Activated naive CD4-positive, alpha-beta T cell treated with anti-CD3 and anti-CD28 coated beads, Interleukin-2, amount 50 U/mL, for 16 hours (primary cell): ENCODE measurements around the gene CBLC.

Experiments used
- DNase-seq: peaks from one replicate; pipeline ENCODE4 v3.0.0-alpha.2; 2020

Gene CBLC

GRCh38 chr19:44746946-44747738, 30.5 kb upstream of the CBLC start:
- peak; percentile 91 for DNase-seq

GRCh38 chr19:44747739-44748425, 29.8 kb upstream of the CBLC start:
- DNase-seq = peak; percentile 40

GRCh38 chr19:44748426-44749254, 29.1 kb upstream of the CBLC start, which contains the start of gene BCL3:
Gene BCL3 (plus strand): TSS chr19:44748708. CDS start chr19:44748791, 83 bp downstream.
- DNase-seq = peak; percentile 48

- DNase-seq = no peak
Measured at GRCh38 chr19:44749292-44749691, 28.4 kb upstream of the CBLC start.

- no peak for DNase-seq
Measured at GRCh38 chr19:44749994-44750393, 27.7 kb upstream of the CBLC start.

GRCh38 chr19:44752123-44752815, 25.4 kb upstream of the CBLC start:
- DNase-seq = no peak

- peak; percentile 91 for DNase-seq
Measured at GRCh38 chr19:44752816-44753625, 24.7 kb upstream of the CBLC start.

- DNase-seq = no peak
Measured at GRCh38 chr19:44753626-44753931, 24.1 kb upstream of the CBLC start.

- DNase-seq = peak; percentile 56
Measured at GRCh38 chr19:44753932-44754749, 23.5 kb upstream of the CBLC start.

GRCh38 chr19:44754750-44755080, 23.0 kb upstream of the CBLC start:
- DNase-seq = no peak

GRCh38 chr19:44755219-44755618, 22.5 kb upstream of the CBLC start:
- DNase-seq = no peak

GRCh38 chr19:44756089-44756562, 21.6 kb upstream of the CBLC start:
- no peak for DNase-seq

GRCh38 chr19:44757057-44757734, 20.5 kb upstream of the CBLC start:
- DNase-seq = no peak

GRCh38 chr19:44757735-44758505, 19.8 kb upstream of the CBLC start:
- no peak for DNase-seq

GRCh38 chr19:44758596-44758995, 19.1 kb upstream of the CBLC start:
- DNase-seq = no peak

- DNase-seq = no peak
Measured at GRCh38 chr19:44759083-44759804, 18.4 kb upstream of the CBLC start.

GRCh38 chr19:44762038-44762437, 15.7 kb upstream of the CBLC start:
- no peak for DNase-seq

- no peak for DNase-seq
Measured at GRCh38 chr19:44765033-44765948, 12.4 kb upstream of the CBLC start.
